BE2C (cell line): ENCODE results near the gene DMWD.

Experiments used
- DNase-seq: peaks from one replicate; pipeline ENCODE4 v3.0.0-alpha.2; 2020
- H3K27me3 ChIP-seq: fragments of 250-450 bp; sonication (Bioruptor Pico); 2 replicates; pipeline ENCODE4 v1.5.1; 2020; ENCODE audit warnings: mild to moderate bottlenecking
- H3K36me3 ChIP-seq: fragments of 250-450 bp; sonication (Bioruptor Pico); 2 replicates; pipeline ENCODE4 v1.5.1; 2020; ENCODE audit warnings: mild to moderate bottlenecking
- H3K4me1 ChIP-seq: fragments of 250-450 bp; sonication (Bioruptor Pico); 2 replicates; pipeline ENCODE4 v1.5.1; 2020
- H3K4me3 ChIP-seq: 2 replicates; pipeline ENCODE4 v1.5.1; 2011; ENCODE audit warnings: low read depth, low read length
- H3K9me3 ChIP-seq: fragments of 250-450 bp; sonication (Bioruptor Pico); 2 replicates; pipeline ENCODE4 v1.5.1; 2020
- CTCF ChIP-seq: IDR thresholded peaks from 2 replicates; pipeline ENCODE4 v1.5.1; 2012; ENCODE audit warnings: mild to moderate bottlenecking, low read depth, low read length

The DMWD gene

GRCh38 chr19:45777395-45777961 is 15.2 kb downstream of the DMWD start:
- H3K9me3 ChIP-seq = no peaks in the 10 kb centered on the region
- H3K27me3 ChIP-seq = no peaks in the 10 kb centered on the region
- TF ChIP-seq CTCF = no peak
- H3K4me3 ChIP-seq = no peak overlapping the region
- DNase-seq = no peak
- peaks cover 13% of the 10 kb centered on the region for H3K36me3 ChIP-seq
- H3K4me1 ChIP-seq = peaks cover 15% of the 10 kb centered on the region

- peaks cover 9% of the 10 kb centered on the region for H3K4me1 ChIP-seq
- DNase-seq = no peak
- H3K9me3 ChIP-seq = no peaks in the 10 kb centered on the region
- H3K36me3 ChIP-seq = peaks cover 13% of the 10 kb centered on the region
- no peak overlapping the region for H3K4me3 ChIP-seq
- H3K27me3 ChIP-seq = no peaks in the 10 kb centered on the region
- no peak for TF ChIP-seq CTCF
Measured at GRCh38 chr19:45774765-45775164, 17.9 kb downstream of the DMWD start.

- Histone ChIP-seq H3K36me3 (peaks cover 13% of the 10 kb centered on the region), H3K4me3 (no peak overlapping the region), H3K27me3 (peaks cover under 1% of the 10 kb centered on the region), H3K9me3 (no peaks in the 10 kb centered on the region), H3K4me1 (peaks cover 8% of the 10 kb centered on the region)
- no peak for DNase-seq
- no peak for TF ChIP-seq CTCF
Measured at GRCh38 chr19:45773384-45773783, 19.3 kb downstream of the DMWD start.

GRCh38 chr19:45772912-45773311 is 19.7 kb downstream of the DMWD start:
- Histone ChIP-seq H3K9me3 (no peaks in the 10 kb centered on the region), H3K27me3 (peaks cover 5% of the 10 kb centered on the region), H3K4me1 (peaks cover 8% of the 10 kb centered on the region), H3K4me3 (no peak overlapping the region), H3K36me3 (peaks cover 8% of the 10 kb centered on the region)
- no peak for TF ChIP-seq CTCF
- DNase-seq = no peak

- TF ChIP-seq CTCF = no peak
- Histone ChIP-seq H3K4me3 (no peak overlapping the region), H3K9me3 (no peaks in the 10 kb centered on the region), H3K27me3 (peaks cover 11% of the 10 kb centered on the region), H3K36me3 (peaks cover 4% of the 10 kb centered on the region), H3K4me1 (peaks cover 8% of the 10 kb centered on the region)
- no peak for DNase-seq
Measured at GRCh38 chr19:45772130-45772840, 20.4 kb downstream of the DMWD start.

- DNase-seq = no peak
- Histone ChIP-seq H3K27me3 (peaks cover 20% of the 10 kb centered on the region), H3K4me3 (no peak overlapping the region; the same call in 1 of the 2 replicates), H3K9me3 (no peaks in the 10 kb centered on the region), H3K4me1 (peaks cover 8% of the 10 kb centered on the region), H3K36me3 (no peaks in the 10 kb centered on the region)
- no peak for TF ChIP-seq CTCF
Measured at GRCh38 chr19:45771311-45771933, 21.2 kb downstream of the DMWD start.
